DOHH2 (cell line): ENCODE data around the gene SPATA6L.

Experiments
- H3F3A ChIP-seq: fragments of 200-600 bp; sonication (generic), shearing (Covaris generic); 2 replicates; pipeline ENCODE4 v1.6.0; 2016; ENCODE audit warnings: antibody characterized with exemption, mild to moderate bottlenecking; ENCODE audit not compliant: control insufficient read depth, insufficient read depth
- H3K27ac ChIP-seq: fragments of 200-600 bp; sonication (generic); 2 replicates; pipeline ENCODE4 v1.5.1; 2014; ENCODE audit warnings: low read depth, mild to moderate bottlenecking, low read length, moderate library complexity
- H3K27me3 ChIP-seq: fragments of 200-600 bp; sonication (generic); 2 replicates; pipeline ENCODE4 v1.6.1; 2014; ENCODE audit warnings: mild to moderate bottlenecking, low read length, mixed read lengths; ENCODE audit not compliant: control insufficient read depth
- H3K36me3 ChIP-seq: fragments of 200-600 bp; sonication (generic); 2 replicates; pipeline ENCODE4 v1.6.1; 2014; ENCODE audit warnings: mild to moderate bottlenecking, low read length, moderate library complexity, mixed read lengths; ENCODE audit not compliant: control insufficient read depth
- H3K4me1 ChIP-seq: fragments of 200-600 bp; sonication (generic); 2 replicates; pipeline ENCODE4 v1.6.1; 2014; ENCODE audit warnings: mild to moderate bottlenecking, low read length, mixed read lengths; ENCODE audit not compliant: control insufficient read depth
- H3K4me2 ChIP-seq: fragments of 200-600 bp; sonication (generic); 2 replicates; pipeline ENCODE4 v1.6.0; 2014; ENCODE audit warnings: mild to moderate bottlenecking, low read length, moderate library complexity
- H3K4me3 ChIP-seq: fragments of 200-600 bp; sonication (generic); 2 replicates; pipeline ENCODE4 v1.5.1; 2014; ENCODE audit warnings: mild to moderate bottlenecking, low read length, mixed read lengths
- H3K79me2 ChIP-seq: fragments of 200-600 bp; sonication (generic); 2 replicates; pipeline ENCODE4 v1.6.1; 2014; ENCODE audit warnings: mild to moderate bottlenecking, low read length, mixed read lengths; ENCODE audit not compliant: control insufficient read depth
- H3K9me2 ChIP-seq: fragments of 200-600 bp; sonication (generic); replicated peaks from 2 replicates; pipeline ENCODE4 v1.6.1; 2014; ENCODE audit warnings: mild to moderate bottlenecking, low read length, mixed read lengths; ENCODE audit not compliant: control insufficient read depth
- H3K9me3 ChIP-seq: fragments of 200-600 bp; sonication (generic); 2 replicates; pipeline ENCODE4 v1.6.1; 2014; ENCODE audit warnings: antibody characterized with exemption, low read length, mixed read lengths; ENCODE audit not compliant: control insufficient read depth, insufficient read depth
- H4K20me1 ChIP-seq: fragments of 200-600 bp; sonication (generic); 2 replicates; pipeline ENCODE4 v1.6.0; 2014; ENCODE audit warnings: low read depth, mild to moderate bottlenecking, antibody characterized with exemption, low read length, moderate library complexity; ENCODE audit not compliant: control insufficient read depth, insufficient read depth
- CTCF ChIP-seq: fragments of 200-600 bp; sonication (generic); IDR thresholded peaks from one replicate; pipeline ENCODE4 v1.5.1; 2014; ENCODE audit warnings: antibody characterized with exemption, mild to moderate bottlenecking, low read depth, low read length; ENCODE audit not compliant: poor library complexity, severe bottlenecking
- EZH2phosphoT487 ChIP-seq: fragments of 200-600 bp; sonication (generic); IDR thresholded peaks from 2 replicates; pipeline ENCODE4 v1.6.1; 2017; ENCODE audit warnings: borderline replicate concordance, mild to moderate bottlenecking, antibody characterized with exemption, low read length, moderate library complexity, mixed read lengths

SPATA6L gene

GRCh38 chr9:4678679-4679267 lies 12.5 kb upstream of the SPATA6L start:
- H3K9me3 ChIP-seq, result no peaks in the 10 kb centered on the region
- 0 out of 2 replicates have a peak, but pooled peaks cover 3% of the 10 kb centered on the region for H4K20me1 ChIP-seq
- H3K27ac ChIP-seq, result peak overlapping the region; percentile 76
- TF ChIP-seq EZH2phosphoT487 (no peak), CTCF (no peak)
- H3K4me2 ChIP-seq, result peak overlapping the region; percentile 72
- no peaks in the 10 kb centered on the region for H3F3A ChIP-seq
- H3K36me3 ChIP-seq, result peaks cover 8% of the 10 kb centered on the region
- peaks cover 39% of the 10 kb centered on the region for H3K79me2 ChIP-seq
- H3K9me2 ChIP-seq, result no peaks in the 10 kb centered on the region
- peaks cover 19% of the 10 kb centered on the region for H3K4me1 ChIP-seq
- no peaks in the 10 kb centered on the region for H3K27me3 ChIP-seq
- H3K4me3 ChIP-seq, result peak overlapping the region; percentile 96

- no peak for TF ChIP-seq EZH2phosphoT487
- TF ChIP-seq CTCF, result no peak
- H3K4me1 ChIP-seq, result peaks cover 19% of the 10 kb centered on the region
- H3F3A ChIP-seq, result no peaks in the 10 kb centered on the region
- no peaks in the 10 kb centered on the region for H3K27me3 ChIP-seq
- H3K4me3 ChIP-seq, result no peak overlapping the region
- no peak overlapping the region for H3K4me2 ChIP-seq
- peaks cover 28% of the 10 kb centered on the region for H3K79me2 ChIP-seq
- no peaks in the 10 kb centered on the region for H3K9me3 ChIP-seq
- peaks cover 3% of the 10 kb centered on the region; the same call in 1 of the 2 replicates for H3K36me3 ChIP-seq
- no peak overlapping the region for H3K27ac ChIP-seq
- H3K9me2 ChIP-seq, result no peaks in the 10 kb centered on the region
- no peaks in the 10 kb centered on the region for H4K20me1 ChIP-seq
These were observed 11.1 kb upstream of the SPATA6L start for GRCh38 chr9:4677392-4677791.

GRCh38 chr9:4674783-4675182 lies 8.5 kb upstream of the SPATA6L start:
- Histone ChIP-seq H3K27me3 (no peaks in the 10 kb centered on the region), H3K9me2 (no peaks in the 10 kb centered on the region), H3K9me3 (no peaks in the 10 kb centered on the region), H3K4me3 (no peak overlapping the region), H4K20me1 (no peaks in the 10 kb centered on the region), H3K4me2 (no peak overlapping the region), H3F3A (no peaks in the 10 kb centered on the region), H3K79me2 (peaks cover 3% of the 10 kb centered on the region), H3K27ac (no peak overlapping the region), H3K4me1 (peaks cover 7% of the 10 kb centered on the region), H3K36me3 (no peaks in the 10 kb centered on the region; the same call in 1 of the 2 replicates)
- TF ChIP-seq CTCF (no peak), EZH2phosphoT487 (no peak)
